Measurements from ENCODE around the gene AP4E1. TPM values are rescaled to one million over a fixed set of nuclear protein-coding genes. Genes with fewer than 3 reads are reported as not detected.

AP4E1 gene
- total RNA-seq, 1 donor: 3.2 TPM

Other genes starting within 250 kb of the AP4E1 start
- 18.6 TPM for gene TRPM7, start 221.9 kb upstream of the AP4E1 start, total RNA-seq
- gene SPPL2A, start 143.0 kb upstream of the AP4E1 start, total RNA-seq: 26.7 TPM
- not detected for gene TNFAIP8L3, start 186.2 kb downstream of the AP4E1 start, total RNA-seq

Measured in hematopoietic multipotent progenitor cell (in vitro differentiated cells).